ENCODE data around the gene IRAK1. TPM values are rescaled to one million over a fixed set of nuclear protein-coding genes. Genes with fewer than 3 reads are reported as not detected.

Gene IRAK1
- total and polyA plus RNA-seq, 2 of the 8 experiments (the other 6 are each of a cell fraction or from before 2014, with no cell fraction given) = 26.6 to 41.7 TPM

DNA sequence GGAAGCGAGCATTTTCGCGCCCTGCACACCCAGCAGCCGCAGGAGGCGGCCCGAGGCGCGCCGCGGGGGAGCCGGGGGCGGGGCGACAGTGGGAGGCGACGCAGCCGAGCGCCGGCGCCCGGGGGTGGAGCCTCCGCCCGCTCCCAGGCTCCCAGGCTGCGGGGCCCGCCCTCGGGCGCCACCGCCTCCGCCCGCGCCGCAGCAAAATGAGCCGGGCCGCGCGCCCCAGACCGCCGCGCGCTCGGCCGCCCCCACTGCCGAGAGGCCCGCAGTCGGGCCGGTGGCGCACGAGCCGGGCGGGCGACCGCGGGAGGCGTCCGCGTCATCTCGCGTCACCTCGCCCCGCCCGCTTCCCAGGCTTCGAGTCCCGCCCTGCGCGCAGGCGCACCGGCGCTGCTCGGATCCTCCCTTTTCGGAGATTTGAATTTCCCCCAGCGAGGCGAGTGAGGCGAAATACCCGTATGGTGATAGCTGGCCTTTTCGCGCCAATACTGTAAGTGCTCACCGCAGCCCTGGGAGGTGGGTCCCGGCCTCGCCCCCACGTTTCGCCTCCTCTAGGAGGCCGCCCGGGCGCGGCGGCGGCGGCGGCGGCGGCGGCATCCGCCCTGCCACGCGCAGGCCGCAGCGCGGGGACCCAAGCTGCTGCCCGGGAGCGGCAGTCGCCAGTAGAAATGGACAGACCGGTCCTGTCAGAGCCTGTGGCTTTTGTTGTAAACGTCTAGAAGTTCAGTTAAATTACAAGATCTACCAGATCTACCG is 47.2 kb downstream of the IRAK1 start, which contains the start of gene TMEM187 (continued):
- TF ChIP-seq TAF7 (optimal IDR thresholded peaks at IDR 0.05; ENCODE audit: borderline replicate concordance, low read depth, low read length) (no peak), EGR1 (IDR thresholded peaks at IDR 0.05; ENCODE audit: borderline replicate concordance, low read depth, low read length) (no peak), MAFK (IDR thresholded peaks at IDR 0.05; ENCODE audit: low read depth, low read length) (no peak), CREB1 (IDR thresholded peaks at IDR 0.05) (peak; percentile 78), BRCA1 (IDR thresholded peaks at IDR 0.05; ENCODE audit: low read depth, low read length) (no peak), CHD1 (IDR thresholded peaks at IDR 0.05; ENCODE audit: low read depth, low read length) (no peak), JUN (IDR thresholded peaks at IDR 0.05; ENCODE audit: low read depth, low read length) (no peak), SIX5 (IDR thresholded peaks at IDR 0.05; ENCODE audit: low read depth, low read length) (no peak), GTF2F1 (IDR thresholded peaks at IDR 0.05; ENCODE audit: borderline replicate concordance, low read depth, low read length) (no peak), NRF1 (IDR thresholded peaks at IDR 0.05; ENCODE audit: low read depth, low read length) (peak; percentile 63), CTBP2 (IDR thresholded peaks at IDR 0.05; ENCODE audit: borderline replicate concordance, insufficient read depth, insufficient read length, low read length) (no peak), POLR2AphosphoS5 (IDR thresholded peaks at IDR 0.05; ENCODE audit: low read depth, low read length) (peak; percentile 68), GABPA (IDR thresholded peaks at IDR 0.05; ENCODE audit: borderline replicate concordance, insufficient read depth, low read length) (no peak), KDM4A (IDR thresholded peaks at IDR 0.05; ENCODE audit: low read depth, low read length, severe bottlenecking) (no peak), YY1 (IDR thresholded peaks at IDR 0.05; ENCODE audit: low read depth, low read length) (no peak), SIN3A (conservative IDR thresholded peaks at IDR 0.05 in 1 of 2, IDR thresholded peaks at IDR 0.05 in 1 of 2; ENCODE audit: low read depth in 1 of 2, low read length in 2 of 2) (no peak), RXRA (IDR thresholded peaks at IDR 0.05; ENCODE audit: insufficient read depth, low read depth, low read length) (no peak), ASH2L (IDR thresholded peaks at IDR 0.05; ENCODE audit: low read length) (no peak)
- TF ChIP-seq, protein P1, sequence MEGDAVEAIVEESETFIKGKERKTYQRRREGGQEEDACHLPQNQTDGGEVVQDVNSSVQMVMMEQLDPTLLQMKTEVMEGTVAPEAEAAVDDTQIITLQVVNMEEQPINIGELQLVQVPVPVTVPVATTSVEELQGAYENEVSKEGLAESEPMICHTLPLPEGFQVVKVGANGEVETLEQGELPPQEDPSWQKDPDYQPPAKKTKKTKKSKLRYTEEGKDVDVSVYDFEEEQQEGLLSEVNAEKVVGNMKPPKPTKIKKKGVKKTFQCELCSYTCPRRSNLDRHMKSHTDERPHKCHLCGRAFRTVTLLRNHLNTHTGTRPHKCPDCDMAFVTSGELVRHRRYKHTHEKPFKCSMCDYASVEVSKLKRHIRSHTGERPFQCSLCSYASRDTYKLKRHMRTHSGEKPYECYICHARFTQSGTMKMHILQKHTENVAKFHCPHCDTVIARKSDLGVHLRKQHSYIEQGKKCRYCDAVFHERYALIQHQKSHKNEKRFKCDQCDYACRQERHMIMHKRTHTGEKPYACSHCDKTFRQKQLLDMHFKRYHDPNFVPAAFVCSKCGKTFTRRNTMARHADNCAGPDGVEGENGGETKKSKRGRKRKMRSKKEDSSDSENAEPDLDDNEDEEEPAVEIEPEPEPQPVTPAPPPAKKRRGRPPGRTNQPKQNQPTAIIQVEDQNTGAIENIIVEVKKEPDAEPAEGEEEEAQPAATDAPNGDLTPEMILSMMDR (IDR thresholded peaks at IDR 0.05; ENCODE audit: control extremely low read depth in 1 of 3, insufficient read depth in 1 of 3, low read depth in 1 of 3, low read length in 3 of 3) = no peak
- TF ChIP-seq, protein P2, sequence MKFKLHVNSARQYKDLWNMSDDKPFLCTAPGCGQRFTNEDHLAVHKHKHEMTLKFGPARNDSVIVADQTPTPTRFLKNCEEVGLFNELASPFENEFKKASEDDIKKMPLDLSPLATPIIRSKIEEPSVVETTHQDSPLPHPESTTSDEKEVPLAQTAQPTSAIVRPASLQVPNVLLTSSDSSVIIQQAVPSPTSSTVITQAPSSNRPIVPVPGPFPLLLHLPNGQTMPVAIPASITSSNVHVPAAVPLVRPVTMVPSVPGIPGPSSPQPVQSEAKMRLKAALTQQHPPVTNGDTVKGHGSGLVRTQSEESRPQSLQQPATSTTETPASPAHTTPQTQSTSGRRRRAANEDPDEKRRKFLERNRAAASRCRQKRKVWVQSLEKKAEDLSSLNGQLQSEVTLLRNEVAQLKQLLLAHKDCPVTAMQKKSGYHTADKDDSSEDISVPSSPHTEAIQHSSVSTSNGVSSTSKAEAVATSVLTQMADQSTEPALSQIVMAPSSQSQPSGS (IDR thresholded peaks at IDR 0.05; ENCODE audit: low read length) = no peak
